GM19239 (cell line): Measurements from ENCODE around the gene TUBB3.
"Not testable (repeated sequence)": the region's sequence is repeated elsewhere in the genome, so short reads cannot be mapped to it uniquely, and the experiment has no call there.

ENCODE experiments used
- DNase-seq: peaks from one replicate; pipeline ENCODE4 v3.0.0; 2011; ENCODE audit warnings: low spot score; ENCODE audit not compliant: insufficient read length
- FAIRE-seq: peaks from 2 replicates; lab custom pipeline; 2011; peaks lifted over from hg19 to GRCh38; lab: Jason Lieb, UNC

TUBB3 gene

DNA sequence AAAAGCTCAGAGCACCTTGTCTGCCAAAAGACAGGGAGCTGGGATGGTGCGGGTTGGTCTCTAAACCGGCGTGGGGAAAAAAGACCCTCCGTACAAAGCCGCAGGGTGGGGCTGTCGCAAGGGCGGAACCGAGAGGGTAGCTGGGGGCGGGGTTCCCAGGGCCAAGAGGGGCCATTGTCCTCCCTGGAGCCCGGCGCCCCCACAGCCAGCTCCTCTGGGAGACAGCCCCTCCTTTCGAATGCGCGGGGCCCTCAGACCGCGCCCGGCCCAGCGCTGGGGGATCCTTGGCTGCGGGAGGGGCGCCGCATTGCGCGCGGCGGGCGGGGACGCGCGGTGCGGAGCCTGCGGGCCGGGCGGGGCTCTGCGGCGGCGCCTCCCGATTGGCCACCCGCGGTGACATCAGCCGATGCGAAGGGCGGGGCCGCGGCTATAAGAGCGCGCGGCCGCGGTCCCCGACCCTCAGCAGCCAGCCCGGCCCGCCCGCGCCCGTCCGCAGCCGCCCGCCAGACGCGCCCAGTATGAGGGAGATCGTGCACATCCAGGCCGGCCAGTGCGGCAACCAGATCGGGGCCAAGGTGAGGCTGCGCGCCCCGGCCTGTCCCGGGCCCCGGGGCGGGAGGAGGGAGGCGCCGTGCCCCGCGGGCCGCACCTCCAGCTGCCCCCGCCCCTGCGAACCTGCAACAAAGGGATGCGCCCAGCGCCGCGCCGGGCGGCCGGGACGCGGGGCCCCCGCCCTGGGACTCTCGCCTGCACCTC lies at the start of gene TUBB3:
Gene TUBB3 (plus strand): TSS at position 459 of the 756 bp plus-strand sequence. CDS start 60 bp downstream, at position 519.
- peak; percentile 70 for DNase-seq
- FAIRE-seq: no peak

DNA sequence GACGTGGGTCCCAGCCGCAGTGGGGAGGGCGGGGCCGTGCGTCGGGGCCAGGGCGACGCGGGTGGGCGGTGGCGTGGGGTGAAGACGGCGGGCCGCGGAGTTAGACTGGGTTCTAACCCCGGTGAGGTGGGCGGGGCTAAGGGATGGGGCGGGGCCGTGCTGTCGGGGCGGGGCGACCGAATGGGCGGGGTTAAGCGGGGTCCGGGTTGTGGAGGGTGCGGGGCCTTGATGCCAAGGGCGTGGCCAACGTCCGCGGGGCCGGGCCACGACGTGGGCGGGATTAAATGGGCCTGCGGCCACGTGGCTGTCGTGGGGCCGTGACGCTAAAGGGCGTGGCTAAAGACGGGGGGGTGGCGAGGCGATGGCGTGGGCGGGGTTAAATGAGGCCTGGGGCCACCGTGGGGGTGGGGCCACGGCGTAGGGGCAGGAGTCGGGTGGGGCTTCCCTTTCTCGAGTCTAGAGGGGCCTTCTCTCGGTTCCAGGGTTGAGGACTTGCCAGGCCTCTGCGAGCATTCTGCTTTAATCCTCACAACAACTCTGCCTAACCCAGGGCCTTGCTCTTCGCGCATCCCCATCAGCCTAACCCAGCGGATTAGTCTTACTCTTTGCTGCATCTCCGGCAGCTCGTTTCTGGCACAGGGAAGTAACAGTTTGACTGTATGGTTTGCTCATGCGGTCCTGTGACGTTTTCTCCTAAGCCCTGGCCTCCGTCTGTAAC lies 49.0 kb upstream of the TUBB3 start:
- DNase-seq: peak; percentile 77

DNA sequence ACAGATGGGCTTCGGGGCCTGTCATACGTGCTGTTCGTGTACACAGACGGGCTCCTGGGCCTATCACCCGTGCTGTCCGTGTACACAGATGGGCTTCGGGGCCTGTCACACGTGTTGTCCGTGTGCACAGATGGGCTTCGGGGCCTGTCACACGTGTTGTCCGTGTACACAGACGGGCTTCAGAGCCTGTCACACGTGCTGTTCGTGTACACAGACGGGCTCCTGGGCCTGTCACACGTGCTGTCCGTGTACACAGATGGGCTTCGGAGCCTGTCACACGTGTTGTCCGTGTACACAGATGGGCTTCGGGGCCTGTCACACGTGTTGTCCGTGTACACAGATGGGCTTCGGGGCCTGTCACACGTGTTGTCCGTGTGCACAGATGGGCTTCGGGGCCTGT lies 44.0 kb upstream of the TUBB3 start:
- not testable (repeated sequence) for DNase-seq, FAIRE-seq

More for the DNA sequence above, 49.0 kb upstream of the TUBB3 start:
- peak; percentile 99 for FAIRE-seq

DNA sequence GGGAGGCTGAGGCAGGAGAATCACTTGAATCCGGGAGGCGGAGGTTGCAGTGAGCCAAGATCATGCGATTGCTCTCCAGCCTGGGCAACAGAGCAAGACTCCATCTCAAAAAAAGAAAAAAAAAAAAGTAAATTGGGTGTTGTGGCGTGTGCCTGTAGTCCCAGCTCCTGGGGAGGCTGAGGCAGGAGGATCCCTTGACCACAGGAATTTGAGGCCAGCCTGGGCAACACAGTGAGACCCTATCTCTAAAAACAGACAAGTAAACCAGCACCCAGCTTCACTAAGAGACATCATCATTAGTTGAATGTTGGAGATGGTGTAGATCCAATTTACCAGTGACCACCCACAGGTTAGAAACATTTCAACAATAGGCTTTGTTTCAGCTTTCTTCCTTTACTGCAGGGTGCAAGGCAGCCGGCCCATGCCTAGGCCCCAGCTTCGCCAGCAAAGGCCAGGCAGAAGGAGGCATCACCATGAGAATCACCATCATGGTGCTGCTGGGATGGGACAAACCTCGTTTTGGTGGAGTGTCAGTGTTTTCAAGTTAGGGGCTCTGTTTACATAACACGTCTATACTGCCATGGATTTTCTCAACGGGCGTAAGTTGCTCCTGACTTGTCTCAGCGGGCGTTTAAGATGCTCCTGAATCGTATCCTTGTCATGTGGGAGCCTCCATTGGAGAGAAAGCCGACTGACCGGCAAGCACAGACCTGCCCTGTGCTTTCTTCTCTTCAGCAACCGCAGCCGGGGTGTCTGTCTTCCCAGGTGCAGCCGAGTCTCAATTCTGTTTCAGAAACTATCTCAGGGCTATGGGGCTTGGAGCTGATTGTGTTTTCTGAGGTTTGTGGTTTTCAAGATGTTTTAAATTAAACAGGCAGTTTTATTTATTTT lies 42.4 kb upstream of the TUBB3 start:
- DNase-seq: no peak
- FAIRE-seq: no peak

DNA sequence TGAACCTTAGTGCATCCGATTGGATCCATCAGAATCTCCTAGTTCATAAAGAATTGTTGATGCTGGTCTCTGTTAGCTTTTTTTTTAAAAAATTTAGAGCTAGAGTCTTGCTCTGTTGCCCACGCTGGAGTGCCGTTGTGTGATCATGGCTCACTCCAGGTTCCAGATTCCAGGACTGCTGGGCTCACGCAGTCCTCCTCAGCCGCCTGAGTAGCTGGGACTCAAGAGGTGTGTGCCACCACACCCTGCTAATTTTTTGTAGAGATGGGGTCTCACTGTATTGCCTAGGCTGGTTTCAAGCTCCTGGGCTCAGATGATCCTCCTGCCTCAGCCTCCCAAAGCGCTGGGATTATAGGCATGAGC lies 41.8 kb upstream of the TUBB3 start:
- no peak for DNase-seq
- no peak for FAIRE-seq

DNA sequence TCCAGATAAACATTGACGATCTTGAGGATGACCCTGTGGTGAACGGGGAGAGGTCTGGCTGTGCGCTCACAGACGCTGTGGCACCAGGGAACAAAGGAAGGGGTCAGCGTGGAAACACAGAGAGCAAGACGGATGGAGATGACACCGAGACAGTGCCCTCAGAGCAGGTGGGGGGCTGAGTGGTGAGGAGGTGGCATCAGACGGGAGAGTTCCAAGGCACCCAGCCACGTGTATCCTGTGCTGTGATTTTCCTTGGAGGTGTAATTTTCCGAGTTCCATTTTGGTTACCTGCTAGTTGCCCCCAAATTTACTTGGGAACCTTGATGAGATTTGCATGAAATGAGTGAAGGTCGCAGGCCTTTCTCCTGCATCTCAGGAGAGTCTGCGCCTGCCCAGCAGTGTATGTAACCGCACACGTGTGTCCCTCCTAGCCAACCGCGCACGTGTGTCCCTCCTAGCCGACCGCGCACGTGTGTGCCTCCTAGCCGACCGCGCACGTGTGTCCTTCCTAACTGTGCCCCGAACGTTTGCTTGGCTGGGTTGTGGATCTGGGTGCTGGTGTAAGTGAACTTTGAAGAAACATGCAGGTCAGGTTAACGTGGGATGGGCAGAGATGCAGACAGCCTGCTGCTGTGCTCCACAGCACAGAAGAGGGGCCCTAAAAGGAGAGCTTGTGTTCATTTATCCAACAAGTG lies 39.6 kb upstream of the TUBB3 start:
- FAIRE-seq: no peak

DNA sequence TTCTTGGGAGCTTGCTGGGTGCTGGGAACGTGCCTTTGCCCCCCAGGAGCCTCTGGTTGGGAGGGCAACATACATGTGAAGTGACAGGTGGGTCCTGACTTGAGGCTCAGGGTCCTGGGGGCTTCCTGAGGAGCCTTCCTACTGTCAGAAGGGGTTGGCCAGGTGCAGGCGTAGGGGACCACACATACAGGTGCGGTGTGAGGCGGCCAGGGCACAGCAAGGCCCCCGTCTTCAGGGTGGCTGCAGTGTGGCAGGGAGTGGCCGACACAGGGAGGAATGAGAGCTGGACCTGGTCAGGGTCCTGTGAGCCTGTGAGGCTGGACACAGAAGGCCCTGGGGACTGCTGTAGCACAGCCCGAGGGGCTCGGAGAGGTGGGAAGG lies 39.1 kb upstream of the TUBB3 start:
- FAIRE-seq: no peak
- no peak for DNase-seq

More for the DNA sequence above, 39.6 kb upstream of the TUBB3 start:
- no peak for DNase-seq

DNA sequence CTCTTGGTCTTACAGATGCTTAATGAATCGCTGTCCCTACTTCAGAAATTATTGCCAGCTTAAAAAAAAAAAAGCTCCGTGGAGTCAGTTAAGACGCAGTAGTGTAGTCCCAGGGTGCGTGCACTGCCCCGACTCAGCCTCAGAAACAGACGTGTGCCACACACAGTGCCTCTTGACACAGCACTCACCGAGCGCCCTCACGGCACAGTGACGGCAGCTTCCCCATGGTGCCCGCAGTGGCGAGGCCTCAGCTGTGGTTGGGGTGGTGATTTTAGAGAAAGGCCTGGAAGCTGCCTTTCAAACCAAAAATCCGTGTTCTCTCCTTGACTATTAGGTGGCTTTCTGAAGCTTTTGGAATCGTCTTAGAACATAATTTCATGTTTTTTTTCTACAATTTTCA lies 35.9 kb upstream of the TUBB3 start:
- FAIRE-seq (no peak), DNase-seq (no peak)

DNA sequence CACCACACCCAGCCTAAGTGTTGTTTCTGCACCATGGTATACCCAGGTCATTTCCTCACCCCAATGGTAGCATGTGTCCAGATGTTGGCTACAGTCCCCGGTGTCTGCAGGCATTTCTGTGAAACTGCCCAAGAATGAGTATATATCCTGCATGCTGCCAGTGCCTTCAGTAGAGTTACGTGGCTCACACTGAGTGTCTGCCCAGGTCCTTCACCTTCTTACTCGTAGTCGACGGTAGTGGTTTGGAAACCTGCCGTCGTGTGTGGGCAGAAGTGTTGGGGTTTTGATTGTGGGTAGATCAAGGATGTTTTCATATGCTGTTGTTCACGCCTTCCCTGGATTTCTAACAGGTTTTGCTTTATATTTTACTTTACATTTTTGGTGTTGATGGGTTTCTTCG lies 32.9 kb upstream of the TUBB3 start:
- no peak for DNase-seq
- no peak for FAIRE-seq

DNA sequence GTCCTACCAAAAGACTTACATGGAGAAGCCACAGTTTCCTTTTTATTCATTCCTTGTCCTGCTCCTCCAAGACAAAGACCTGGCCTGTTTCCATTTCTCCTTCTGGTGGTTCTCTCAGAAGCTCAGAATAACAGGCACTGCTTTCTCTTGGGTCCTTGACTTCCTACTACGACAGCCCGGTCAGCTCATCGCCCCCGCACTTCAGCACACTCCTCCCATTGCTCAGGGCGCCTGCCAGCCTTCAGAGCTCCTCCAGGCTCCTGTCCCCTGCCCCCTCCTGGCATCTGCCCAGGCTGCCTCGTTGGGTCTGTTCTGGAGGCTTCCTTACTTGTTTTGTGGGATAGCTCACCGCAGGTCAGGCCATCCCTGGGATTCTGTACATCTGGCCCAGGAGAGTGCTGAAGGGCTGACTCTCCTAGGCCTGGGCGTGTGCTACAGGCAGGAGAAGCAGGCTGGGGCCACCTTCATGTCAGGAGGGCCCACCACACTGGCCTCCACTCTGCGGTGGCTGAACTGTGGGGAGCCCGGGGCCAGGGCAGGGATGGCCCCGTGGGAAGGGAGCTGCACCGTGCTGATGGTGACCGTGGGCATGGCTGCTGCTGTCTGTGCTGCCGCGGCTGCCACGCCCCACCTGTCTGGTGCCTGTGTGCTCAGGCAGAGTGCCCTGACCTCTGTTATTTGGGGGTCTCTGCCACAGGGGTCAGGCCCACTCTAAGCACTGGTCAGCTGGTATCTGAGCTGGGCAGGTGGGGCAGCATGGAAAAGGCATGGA lies 32.1 kb upstream of the TUBB3 start:
- FAIRE-seq (no peak), DNase-seq (no peak)

DNA sequence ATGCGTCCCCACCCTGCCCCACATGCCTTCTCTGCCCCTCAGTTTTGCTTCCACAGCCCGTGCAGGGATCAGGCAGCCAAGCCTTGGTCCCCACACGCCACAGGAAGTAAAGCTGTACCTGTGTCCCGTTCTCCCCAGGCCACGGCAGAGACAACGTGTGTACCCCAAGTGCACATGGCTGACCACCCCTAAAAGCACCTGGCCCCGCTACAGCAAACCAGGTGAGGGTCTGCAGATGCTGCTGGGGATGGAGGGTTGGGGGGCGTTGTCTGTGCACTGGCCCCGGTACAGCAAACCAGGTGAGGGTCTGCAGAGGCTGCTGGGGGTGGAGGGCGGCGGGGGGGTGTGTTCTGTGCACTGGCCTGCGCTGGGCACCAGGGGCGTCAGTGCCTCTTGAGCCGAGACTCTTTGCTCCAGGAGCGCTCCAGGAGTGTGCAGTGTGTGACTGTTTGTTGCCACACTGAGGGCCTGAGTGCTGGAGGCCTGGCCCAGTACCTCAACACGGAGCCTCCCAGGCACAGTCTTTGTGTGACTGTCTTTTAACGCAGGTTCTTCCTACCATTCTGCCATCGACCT lies 31.0 kb upstream of the TUBB3 start:
- no peak for FAIRE-seq
- no peak for DNase-seq

DNA sequence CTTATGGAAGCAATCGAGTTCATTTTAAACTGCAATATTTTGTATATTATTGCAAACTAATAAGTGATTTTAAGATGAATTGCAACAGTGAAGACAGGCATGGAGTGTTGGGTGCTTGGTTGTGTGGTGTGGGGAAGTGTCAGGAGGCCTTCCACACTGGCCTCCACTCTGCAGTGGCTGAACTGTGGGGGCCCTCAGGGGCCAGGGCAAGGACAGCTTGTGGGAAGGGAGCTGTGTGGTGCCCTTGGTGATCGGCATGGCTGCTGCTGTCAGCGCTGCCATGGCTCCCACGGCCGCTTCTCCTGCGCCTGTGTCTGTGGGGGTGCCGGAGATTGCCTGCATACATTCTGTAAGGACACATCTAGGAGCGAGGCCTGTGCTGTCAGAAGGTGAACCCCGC lies 30.5 kb upstream of the TUBB3 start:
- no peak for DNase-seq
- no peak for FAIRE-seq

DNA sequence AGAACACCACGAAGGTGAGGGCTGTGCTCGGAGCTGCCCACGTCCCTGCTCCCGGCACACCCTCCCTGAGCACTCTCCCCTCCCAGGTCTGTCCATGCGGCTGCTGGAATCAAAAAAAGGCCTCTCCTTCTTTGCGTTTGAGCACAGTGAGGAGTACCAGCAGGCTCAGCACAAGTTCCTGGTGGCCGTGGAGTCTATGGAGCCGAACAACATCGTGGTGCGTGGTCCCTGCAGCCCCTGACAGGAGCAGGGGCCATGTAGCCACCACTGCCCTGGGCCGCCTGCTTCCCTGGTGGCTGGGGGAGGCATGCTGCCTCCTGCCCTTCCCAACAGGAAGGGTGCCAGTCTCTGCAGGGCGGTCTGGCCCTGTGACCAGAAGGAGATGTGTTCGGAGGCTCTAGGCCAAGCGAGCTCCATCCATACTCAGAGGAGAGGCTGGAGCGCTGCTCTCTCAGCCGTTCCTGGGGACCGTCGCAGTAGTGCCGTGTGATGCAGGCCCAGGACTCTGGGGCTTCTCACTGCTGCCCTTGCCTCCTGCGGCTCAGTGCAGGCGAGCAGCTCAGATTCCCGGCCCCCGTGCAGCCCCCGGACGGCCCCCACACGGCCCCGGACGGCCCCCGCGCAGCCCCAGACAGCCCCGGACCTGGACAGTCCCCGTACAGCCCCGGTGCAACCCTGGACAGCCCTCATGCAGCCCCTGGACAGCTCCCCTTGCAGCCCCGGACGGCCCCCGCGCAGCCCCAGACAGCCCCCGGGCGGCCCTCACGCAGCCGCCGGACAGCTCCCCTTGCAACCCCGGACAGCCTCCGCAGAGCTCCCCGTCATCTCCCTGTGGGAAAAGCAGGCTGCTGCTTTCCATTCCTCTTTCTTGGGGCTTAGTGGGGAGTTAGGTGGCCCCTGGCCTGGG lies 29.2 kb upstream of the TUBB3 start:
- FAIRE-seq: no peak

DNA sequence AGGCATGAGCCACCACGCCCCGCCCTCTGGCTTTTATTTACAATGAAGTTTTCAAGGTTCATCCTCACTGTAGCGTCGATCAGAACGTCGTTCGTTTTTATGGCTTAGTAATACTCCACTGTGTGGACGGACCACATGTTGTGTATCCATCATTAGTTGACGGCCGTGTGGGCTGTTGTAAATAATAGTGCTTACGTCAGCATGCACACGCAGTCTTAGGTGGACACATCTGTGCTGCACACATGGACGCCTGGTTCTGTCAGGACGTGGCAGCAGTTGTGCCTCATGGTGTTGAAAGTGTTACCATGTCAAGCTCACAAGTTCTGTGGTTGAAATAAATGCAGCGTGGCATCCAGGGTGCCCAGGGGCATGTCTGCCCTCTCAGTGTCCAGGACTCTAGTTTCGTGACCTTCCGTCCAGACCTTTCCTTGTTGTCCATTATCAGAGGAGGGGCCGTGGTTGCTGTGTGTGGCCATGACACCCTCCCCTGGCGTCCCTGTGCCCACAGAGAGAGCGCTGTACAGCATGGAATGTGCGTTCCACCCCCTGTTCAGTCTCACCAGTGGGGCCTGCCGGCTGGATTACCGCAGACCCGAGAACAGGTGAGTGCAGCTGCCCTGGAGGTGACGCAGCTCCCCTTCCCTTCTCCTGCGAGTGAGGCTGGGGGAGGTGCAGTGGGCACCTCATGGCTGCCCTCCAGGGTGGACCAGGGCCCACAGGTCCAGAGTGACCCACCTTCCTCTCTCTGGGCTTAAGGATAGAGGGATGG lies 27.5 kb upstream of the TUBB3 start:
- no peak for FAIRE-seq
- no peak for DNase-seq

More for the DNA sequence above, 29.2 kb upstream of the TUBB3 start:
- DNase-seq: no peak

DNA sequence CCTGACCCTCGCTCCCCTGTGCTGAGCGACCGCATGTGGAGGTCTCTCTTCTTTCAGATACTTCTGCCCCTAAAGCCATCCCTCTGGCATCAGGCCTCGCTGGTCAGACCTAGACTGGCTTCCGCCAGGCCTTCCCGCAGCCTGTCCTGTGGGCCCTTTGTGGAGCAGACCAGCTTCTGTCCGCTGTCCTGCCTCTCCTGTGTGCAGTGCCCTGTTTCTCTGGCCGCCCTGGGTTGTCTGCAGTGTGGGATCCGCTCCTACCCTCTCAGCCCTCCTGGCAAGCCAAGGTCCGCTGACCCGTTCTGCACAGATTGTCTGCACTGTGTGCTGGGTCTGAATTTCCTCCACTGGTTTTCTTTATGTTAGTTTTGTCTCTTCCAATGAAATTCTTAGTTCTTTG lies 25.9 kb upstream of the TUBB3 start:
- DNase-seq: no peak
- FAIRE-seq: no peak

DNA sequence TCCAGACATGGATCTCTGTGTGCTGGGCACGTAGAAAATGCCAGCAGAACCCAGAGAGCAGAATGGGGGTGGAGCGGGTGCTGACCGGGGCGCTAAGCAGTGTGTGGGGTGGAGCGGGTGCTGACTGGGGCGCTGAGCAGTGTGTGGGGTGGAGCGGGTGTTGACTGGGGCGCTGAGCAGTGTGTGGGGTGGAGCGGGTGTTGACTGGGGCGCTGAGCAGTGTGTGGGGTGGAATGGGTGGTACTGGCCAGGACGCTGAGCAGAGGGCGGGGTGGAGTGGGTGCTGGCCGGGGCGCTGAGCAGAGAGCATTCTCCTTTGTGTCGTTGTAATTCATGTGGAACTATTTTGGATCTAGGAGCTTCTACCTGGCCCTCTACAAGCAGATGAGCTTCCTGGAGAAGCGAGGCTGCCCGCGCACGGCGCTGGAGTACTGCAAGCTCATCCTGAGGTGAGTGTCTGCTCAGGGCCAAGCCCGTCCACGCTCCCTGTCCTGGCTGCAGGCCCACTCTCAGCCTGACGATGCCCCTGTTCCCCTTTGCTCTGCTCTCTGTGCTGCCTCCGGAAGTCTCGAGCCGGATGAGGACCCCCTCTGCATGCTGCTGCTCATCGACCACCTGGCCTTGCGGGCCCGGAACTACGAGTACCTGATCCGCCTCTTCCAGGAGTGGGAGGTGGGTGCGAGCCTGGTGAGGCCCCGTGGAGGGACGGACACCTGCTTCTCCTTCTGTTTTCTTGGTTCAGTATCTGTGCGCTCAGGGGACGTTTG lies 24.8 kb upstream of the TUBB3 start:
- no peak for FAIRE-seq
- DNase-seq: no peak
